ENCODE measurements around the gene MED16.

Gene MED16

GRCh38 chr19:825897-826644 is 66.9 kb downstream of the MED16 start:
- no peak overlapping the region for H3K4me2 ChIP-seq (ENCODE audit: low read depth, low read length, poor library complexity, severe bottlenecking)
- no peaks in the 10 kb centered on the region for H3K79me2 ChIP-seq (ENCODE audit: insufficient read depth, low read length)
- H4K20me1 ChIP-seq (ENCODE audit: low read depth, low read length) = no peaks in the 10 kb centered on the region
- H3K9me3 ChIP-seq (ENCODE audit: insufficient read depth, low read length) = no peaks in the 10 kb centered on the region
- H3K27ac ChIP-seq (ENCODE audit: low read depth, low read length) = no peak overlapping the region
- H3K4me3 ChIP-seq (ENCODE audit: insufficient read depth, low read length, poor library complexity, severe bottlenecking) = no peak overlapping the region
- no peaks in the 10 kb centered on the region for H3K36me3 ChIP-seq (ENCODE audit: low read length)
- no peaks in the 10 kb centered on the region for H3F3A ChIP-seq (ENCODE audit: insufficient read depth)
- no peaks in the 10 kb centered on the region for H3K9me2 ChIP-seq (replicated peaks; ENCODE audit: insufficient read depth, low read length)
- TF ChIP-seq CTCF (IDR thresholded peaks at IDR 0.05; ENCODE audit: insufficient read depth, low read length, poor library complexity, severe bottlenecking) (no peak), EZH2phosphoT487 (conservative IDR thresholded peaks at IDR 0.05; ENCODE audit: low read length) (no peak)
- H3K27me3 ChIP-seq (ENCODE audit: low read length) = no peaks in the 10 kb centered on the region
- H2AFZ ChIP-seq (ENCODE audit: low read depth, low read length, severe bottlenecking) = no peak overlapping the region
- H3K9ac ChIP-seq (ENCODE audit: low read length) = no peak overlapping the region

- H3K36me3 ChIP-seq (ENCODE audit: low read length) = no peaks in the 10 kb centered on the region
- no peak overlapping the region for H3K27ac ChIP-seq (ENCODE audit: low read depth, low read length)
- no peak overlapping the region for H3K9ac ChIP-seq (ENCODE audit: low read length)
- no peaks in the 10 kb centered on the region for H4K20me1 ChIP-seq (ENCODE audit: low read depth, low read length)
- H3K4me3 ChIP-seq (ENCODE audit: insufficient read depth, low read length, poor library complexity, severe bottlenecking) = no peak overlapping the region
- no peaks in the 10 kb centered on the region for H3K27me3 ChIP-seq (ENCODE audit: low read length)
- H3K9me2 ChIP-seq (replicated peaks; ENCODE audit: insufficient read depth, low read length) = no peaks in the 10 kb centered on the region
- H3K79me2 ChIP-seq (ENCODE audit: insufficient read depth, low read length) = no peaks in the 10 kb centered on the region
- H2AFZ ChIP-seq (ENCODE audit: low read depth, low read length, severe bottlenecking) = no peak overlapping the region
- no peaks in the 10 kb centered on the region for H3F3A ChIP-seq (ENCODE audit: insufficient read depth)
- H3K4me2 ChIP-seq (ENCODE audit: low read depth, low read length, poor library complexity, severe bottlenecking) = no peak overlapping the region
- TF ChIP-seq CTCF (IDR thresholded peaks at IDR 0.05; ENCODE audit: insufficient read depth, low read length, poor library complexity, severe bottlenecking) = no peak
- TF ChIP-seq EZH2phosphoT487 (conservative IDR thresholded peaks at IDR 0.05; ENCODE audit: low read length) = no peak
- no peaks in the 10 kb centered on the region for H3K9me3 ChIP-seq (ENCODE audit: insufficient read depth, low read length)
These were observed 68.1 kb downstream of the MED16 start for GRCh38 chr19:824885-825284.

GRCh38 chr19:823565-824121 is 69.3 kb downstream of the MED16 start:
- no peak overlapping the region for H3K4me2 ChIP-seq (ENCODE audit: low read depth, low read length, poor library complexity, severe bottlenecking)

More at GRCh38 chr19:823565-824121, 69.3 kb downstream of the MED16 start:
- Histone ChIP-seq H3K27ac (ENCODE audit: low read depth, low read length) (no peak overlapping the region), H3K9me2 (replicated peaks; ENCODE audit: insufficient read depth, low read length) (no peaks in the 10 kb centered on the region), H4K20me1 (ENCODE audit: low read depth, low read length) (no peaks in the 10 kb centered on the region), H3K27me3 (ENCODE audit: low read length) (no peaks in the 10 kb centered on the region), H3K9me3 (ENCODE audit: insufficient read depth, low read length) (no peaks in the 10 kb centered on the region), H2AFZ (ENCODE audit: low read depth, low read length, severe bottlenecking) (no peak overlapping the region), H3K36me3 (ENCODE audit: low read length) (no peaks in the 10 kb centered on the region), H3K79me2 (ENCODE audit: insufficient read depth, low read length) (no peaks in the 10 kb centered on the region), H3K4me3 (ENCODE audit: insufficient read depth, low read length, poor library complexity, severe bottlenecking) (no peak overlapping the region), H3K9ac (ENCODE audit: low read length) (no peak overlapping the region), H3F3A (ENCODE audit: insufficient read depth) (no peaks in the 10 kb centered on the region)
- TF ChIP-seq CTCF (IDR thresholded peaks at IDR 0.05; ENCODE audit: insufficient read depth, low read length, poor library complexity, severe bottlenecking) (no peak), EZH2phosphoT487 (conservative IDR thresholded peaks at IDR 0.05; ENCODE audit: low read length) (no peak)
